DLD1 (cell line): ENCODE measurements around the gene RAD18.

Experiments used
- in situ Hi-C: cut with HindIII; loops from 2 replicates; pipeline ENCODE4 v1.10.0; 2017; ENCODE audit warnings: low sequenced_read_pairs

The RAD18 gene

GRCh38 chr3:8909160-8909559, 54.1 kb downstream of the RAD18 start:
- in situ Hi-C loops: no loop called here

DNA sequence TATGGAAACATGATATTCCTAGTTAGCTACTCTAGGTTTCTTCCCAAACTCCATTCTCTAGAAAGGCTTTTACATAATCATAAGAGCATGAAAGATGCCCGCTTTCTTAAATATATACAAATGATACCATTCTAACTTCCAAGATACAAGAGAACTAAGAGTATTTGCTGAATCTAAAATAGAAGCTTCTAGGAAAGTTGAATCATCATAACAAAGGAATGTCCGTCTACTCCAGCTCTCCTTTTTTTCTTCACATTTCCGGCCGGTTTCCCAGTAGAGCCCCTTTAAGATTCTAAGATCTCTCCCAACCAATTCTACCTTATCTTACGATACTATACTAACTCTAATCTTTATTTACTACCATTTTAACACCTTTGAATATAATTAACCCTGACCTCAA, 60.1 kb downstream of the RAD18 start:
- in situ Hi-C loops: no loop called here

DNA sequence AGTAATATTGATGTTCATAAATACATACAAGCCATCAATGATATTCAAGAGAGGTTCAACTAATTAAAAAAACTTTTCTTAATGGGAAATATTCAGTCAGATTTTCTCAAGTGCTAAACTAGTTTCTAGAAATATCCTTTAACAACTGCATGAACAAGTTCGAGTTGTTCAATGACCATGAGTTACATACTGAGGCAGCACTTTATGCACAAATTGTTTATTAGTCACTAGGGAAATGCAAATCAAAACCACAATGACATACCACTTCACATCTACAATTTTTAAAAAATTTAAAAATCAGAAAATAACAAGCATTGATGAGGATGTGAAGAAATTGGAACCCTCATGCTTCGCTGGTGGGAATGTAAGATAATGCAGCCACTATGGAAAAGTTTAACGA, 62.4 kb downstream of the RAD18 start:
- in situ Hi-C loops: no loop called here

GRCh38 chr3:8899876-8900460, 63.3 kb downstream of the RAD18 start:
- in situ Hi-C loops: no loop called here

GRCh38 chr3:8895829-8896228, 67.4 kb downstream of the RAD18 start:
- in situ Hi-C loops: no loop called here

DNA sequence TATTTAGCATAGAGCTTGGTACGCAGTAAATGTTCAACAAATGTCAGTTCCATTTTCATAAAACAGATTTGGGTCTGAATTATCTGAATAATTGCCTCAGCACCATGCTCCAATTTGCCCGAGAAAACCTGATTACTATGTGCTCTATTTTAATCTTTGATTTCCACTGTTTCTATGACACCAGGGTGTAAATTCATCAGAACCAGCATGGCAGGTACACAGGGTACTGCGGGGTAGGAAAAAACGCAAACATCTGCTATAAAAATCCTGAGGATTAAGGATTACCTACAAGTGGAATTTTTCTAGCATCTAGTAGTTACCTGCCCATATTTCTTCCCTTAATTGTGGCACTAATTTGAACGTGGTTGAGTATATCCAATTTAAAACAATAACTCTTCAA, 70.3 kb downstream of the RAD18 start:
- in situ Hi-C loops: no loop called here

DNA sequence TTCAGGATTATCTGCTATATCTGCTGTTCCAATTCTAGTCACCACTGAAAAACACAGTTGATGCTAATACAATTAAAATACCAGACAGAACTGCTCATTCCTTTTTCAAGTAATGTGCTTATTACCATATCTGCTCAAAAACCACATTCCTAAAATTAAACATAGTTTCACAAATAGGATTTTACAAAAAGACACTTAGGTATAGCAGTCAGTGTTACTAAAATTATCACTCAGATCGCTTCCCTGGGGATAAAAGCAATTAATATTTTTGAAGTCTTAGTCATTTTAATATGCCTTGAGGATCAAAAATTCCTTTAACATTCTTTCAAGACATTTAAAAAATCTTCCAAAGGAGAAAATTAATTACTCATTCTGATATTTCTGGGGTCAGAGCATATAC, 71.5 kb downstream of the RAD18 start:
- in situ Hi-C loops: no loop called here

GRCh38 chr3:8891303-8891702, 72.0 kb downstream of the RAD18 start:
- in situ Hi-C loops: no loop called here

GRCh38 chr3:8888301-8888915, 74.9 kb downstream of the RAD18 start:
- in situ Hi-C loops: no loop called here

GRCh38 chr3:8887435-8888300, 75.6 kb downstream of the RAD18 start:
- in situ Hi-C loops: no loop called here

DNA sequence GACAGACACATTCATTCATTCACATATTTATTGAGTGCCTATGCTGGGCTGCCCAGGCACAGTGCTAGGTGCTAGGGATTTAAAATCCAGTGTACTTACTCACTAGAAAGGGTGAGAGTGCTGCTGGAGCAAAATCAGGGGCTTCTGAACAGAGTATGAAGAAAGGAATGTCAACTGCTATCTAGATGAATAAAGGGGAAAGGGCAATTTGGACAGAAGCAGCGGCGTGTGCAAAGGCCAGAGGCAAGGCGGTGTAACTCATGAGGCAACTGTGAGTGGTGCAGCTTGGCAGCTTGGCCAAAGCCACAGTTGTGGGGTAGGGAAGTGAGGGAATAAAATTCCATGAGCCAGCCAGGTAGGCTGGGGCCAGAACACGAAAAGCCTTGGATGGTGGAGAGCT, 76.7 kb downstream of the RAD18 start:
- in situ Hi-C loops: no loop called here

DNA sequence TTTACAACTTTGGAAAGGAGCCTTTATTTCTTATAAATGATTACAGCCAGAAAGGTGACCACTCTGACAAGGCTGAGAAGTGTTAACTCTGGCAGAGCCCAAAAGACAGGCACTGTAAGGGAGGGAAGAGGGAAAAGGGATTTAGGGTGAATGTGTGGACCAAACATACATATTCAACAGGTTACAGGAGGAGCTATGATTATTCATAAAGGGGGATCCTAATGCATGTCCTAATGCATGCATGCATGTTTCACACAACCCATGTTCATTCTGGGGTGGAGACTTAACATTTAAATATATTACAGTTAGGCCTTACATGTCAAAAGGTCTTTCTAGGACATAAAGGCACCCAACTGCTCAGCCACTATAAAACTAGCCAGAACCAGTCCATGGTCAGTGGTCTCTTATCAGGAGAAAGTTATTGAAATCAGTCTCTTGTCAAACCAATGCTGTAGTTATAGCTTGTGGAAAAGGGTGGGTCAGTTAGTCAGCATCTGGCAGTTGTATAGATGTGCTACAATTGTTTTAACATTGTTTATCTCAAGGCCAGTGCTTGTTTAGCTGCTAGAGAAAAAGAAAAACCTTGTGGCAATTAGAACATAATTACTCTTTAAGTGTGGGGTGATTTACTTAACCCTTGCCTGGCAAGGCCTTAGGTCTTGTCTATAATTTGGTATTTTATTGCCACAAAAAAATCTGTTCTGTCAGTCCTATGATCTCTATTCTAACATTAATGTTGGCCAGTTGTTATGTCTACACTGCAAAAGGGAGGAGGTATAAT, 77.5 kb downstream of the RAD18 start:
- in situ Hi-C loops: no loop called here

- in situ Hi-C loops: no loop called here
Observed at GRCh38 chr3:8884630-8885290, 78.5 kb downstream of the RAD18 start.

DNA sequence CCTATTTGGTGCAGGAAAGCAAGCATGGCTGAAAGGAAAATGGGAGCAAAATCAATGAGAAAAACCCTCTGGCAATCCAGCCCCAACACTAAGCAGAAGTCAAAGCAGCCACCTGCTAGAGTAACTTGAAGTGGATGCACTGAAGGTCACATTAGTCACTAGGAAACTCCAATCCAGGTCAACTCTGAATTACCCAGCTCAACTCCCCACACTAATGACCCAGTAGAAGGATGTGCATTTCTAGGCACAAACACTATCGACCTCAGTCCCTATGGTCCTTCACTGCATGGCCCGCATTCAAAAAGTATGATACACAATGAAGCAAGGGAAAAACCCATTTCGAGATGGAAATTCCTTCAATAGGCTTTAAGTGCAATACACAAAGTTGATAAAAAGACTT, 80.6 kb downstream of the RAD18 start:
- in situ Hi-C loops: no loop called here

- in situ Hi-C loops: no loop called here
Observed at GRCh38 chr3:8882171-8882593, 81.1 kb downstream of the RAD18 start.

DNA sequence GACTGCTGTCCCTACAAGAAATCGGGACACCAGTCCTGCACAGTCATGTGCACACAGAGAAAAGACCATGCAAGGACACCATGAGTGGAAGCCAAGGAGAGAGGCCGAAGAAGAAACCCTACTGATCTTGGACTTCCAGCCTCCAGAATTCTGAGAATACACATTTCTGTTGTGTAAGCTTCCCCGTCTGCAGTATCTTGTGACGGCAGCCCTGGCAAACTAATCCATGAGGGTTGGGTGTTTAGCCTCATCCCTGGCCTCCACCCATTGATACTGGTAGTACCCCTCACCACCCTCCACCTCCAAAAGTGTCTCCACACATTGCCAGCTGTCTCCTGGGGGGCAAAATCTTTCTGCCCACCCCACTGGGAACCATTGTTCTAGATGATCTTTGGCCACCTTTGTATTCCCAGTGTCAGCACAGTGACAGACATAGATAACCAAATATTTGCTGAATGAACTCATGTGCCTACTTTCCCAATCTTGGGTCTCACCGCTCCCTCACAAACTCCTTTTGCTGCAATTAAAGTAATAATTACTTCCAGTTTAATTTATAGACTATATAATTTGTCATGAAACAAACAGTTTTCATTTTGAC, 83.8 kb downstream of the RAD18 start:
- in situ Hi-C loops: no loop called here

- in situ Hi-C loops: no loop called here
Observed at GRCh38 chr3:8875836-8876235, 87.4 kb downstream of the RAD18 start.

GRCh38 chr3:8873740-8874139, 89.5 kb downstream of the RAD18 start:
- in situ Hi-C loops: no loop called here

DNA sequence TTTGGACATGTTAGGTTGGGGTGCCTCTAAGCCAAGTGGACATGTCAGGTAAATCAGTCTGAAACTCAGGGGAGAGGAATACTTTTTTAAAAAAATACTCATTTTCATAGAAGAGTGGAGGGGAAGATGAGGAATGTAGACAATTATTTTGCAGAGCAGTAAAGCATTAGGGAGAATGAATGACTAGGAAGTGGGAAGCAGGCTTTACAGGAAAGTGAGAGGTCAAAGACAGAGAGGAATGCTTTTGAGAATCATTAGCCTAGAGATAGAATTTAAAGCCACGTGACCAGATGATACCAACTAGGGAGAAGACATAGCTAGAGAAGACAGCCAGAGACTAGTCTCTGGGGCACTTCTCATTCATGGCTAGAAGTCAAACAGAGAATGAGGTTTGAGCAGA, 91.0 kb downstream of the RAD18 start:
- in situ Hi-C loops: no loop called here

GRCh38 chr3:8871306-8871705, 92.0 kb downstream of the RAD18 start:
- in situ Hi-C loops: no loop called here
